Bronchial epithelial cell (primary cell): ENCODE results near the gene NAT8L. TPM values are rescaled to one million over a fixed set of nuclear protein-coding genes. Genes with fewer than 3 reads are reported as not detected.

ENCODE experiments used
- DNase-seq: peaks from one replicate; pipeline ENCODE4 v3.0.0-alpha.2; 2010; ENCODE audit warnings: low read depth
- FAIRE-seq: peaks from 2 replicates; lab custom pipeline; 2011; peaks lifted over from hg19 to GRCh38; lab: Jason Lieb, UNC
- H3K27me3 ChIP-seq: 2 replicates; pipeline ENCODE4 v1.5.1; 2011; ENCODE audit warnings: low read length; ENCODE audit not compliant: control insufficient read depth, insufficient read depth
- H3K36me3 ChIP-seq: 2 replicates; pipeline ENCODE4 v1.5.1; 2011; ENCODE audit warnings: low read length; ENCODE audit not compliant: control insufficient read depth, insufficient read depth
- H3K4me3 ChIP-seq: 2 replicates; pipeline ENCODE4 v1.5.1; 2011; ENCODE audit warnings: mild to moderate bottlenecking, low read depth, low read length, control low read depth
- total RNA-seq: library from RNA; depleted of rRNA; stranded (reverse); fragments of >200 nt; gene quantifications from 2 replicates; pipeline ENCODE4 v1.2.1, GENCODE V29; 2014
- TF ChIP-seq, protein P1 (sequence below): IDR thresholded peaks from 2 replicates; pipeline ENCODE4 v1.5.1; 2011; ENCODE audit warnings: mild to moderate bottlenecking, moderate library complexity, low read length, control low read depth, inconsistent platforms; ENCODE audit not compliant: insufficient read depth, severe bottlenecking

NAT8L gene
- total RNA-seq, 1 donor from 2014 or later, result not detected

DNA sequence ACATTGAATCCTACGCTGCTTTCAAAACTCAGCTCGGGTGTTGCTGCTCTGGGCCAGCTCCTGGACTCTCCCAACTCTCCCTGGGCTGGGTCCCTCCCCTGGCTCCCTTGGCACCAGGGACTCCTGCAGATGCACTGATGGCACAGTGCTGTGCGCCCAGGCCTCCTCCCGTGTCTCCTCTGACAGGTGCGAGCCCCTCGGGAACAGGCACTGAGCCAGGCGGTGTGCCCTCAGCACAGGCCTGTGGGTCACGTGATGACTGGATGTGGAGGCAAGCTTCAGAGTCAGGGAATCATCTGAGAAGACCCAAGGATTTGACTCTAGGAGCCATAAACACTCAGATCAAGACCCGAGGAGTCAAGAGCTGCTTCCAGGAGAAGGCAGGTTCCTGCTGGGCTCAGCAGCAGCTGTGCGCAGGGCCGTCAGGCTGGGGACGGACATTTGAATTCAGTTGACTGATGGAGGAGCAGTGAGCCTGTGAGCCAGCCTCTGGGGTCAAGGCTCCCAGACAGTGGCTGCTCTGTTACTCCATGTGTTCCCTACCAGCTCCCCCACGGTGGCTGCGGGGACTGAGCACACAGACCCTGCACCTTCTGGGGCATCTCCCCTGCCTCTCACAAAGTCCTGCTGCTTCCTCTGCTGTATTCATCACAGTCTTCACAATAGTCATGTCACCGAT is 33.0 kb downstream of the NAT8L start:
- TF ChIP-seq, protein P1, sequence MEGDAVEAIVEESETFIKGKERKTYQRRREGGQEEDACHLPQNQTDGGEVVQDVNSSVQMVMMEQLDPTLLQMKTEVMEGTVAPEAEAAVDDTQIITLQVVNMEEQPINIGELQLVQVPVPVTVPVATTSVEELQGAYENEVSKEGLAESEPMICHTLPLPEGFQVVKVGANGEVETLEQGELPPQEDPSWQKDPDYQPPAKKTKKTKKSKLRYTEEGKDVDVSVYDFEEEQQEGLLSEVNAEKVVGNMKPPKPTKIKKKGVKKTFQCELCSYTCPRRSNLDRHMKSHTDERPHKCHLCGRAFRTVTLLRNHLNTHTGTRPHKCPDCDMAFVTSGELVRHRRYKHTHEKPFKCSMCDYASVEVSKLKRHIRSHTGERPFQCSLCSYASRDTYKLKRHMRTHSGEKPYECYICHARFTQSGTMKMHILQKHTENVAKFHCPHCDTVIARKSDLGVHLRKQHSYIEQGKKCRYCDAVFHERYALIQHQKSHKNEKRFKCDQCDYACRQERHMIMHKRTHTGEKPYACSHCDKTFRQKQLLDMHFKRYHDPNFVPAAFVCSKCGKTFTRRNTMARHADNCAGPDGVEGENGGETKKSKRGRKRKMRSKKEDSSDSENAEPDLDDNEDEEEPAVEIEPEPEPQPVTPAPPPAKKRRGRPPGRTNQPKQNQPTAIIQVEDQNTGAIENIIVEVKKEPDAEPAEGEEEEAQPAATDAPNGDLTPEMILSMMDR, result no peak
- no peak overlapping the region for H3K4me3 ChIP-seq
- FAIRE-seq (no peak), DNase-seq (no peak)
- peaks cover 2% of the 10 kb centered on the region for H3K27me3 ChIP-seq
- no peaks in the 10 kb centered on the region for H3K36me3 ChIP-seq

DNA sequence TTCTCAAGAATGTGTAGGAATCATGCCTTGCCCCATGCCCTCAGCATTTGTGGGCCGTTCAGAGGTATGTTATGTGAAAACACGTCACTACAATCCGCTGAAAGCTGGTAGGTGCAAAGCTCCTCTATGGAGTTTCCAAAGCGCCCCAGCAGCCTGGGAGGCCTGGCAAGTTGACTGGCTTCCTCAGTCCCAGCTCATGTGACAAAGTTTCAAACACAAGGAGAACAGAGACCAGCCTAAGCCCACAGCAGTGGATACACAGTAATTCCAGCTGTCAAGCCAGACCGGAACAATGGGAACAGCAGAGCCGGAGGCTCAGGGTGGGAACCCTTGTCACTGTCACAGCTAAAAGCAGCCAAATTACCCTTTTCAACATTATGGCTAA is 33.5 kb downstream of the NAT8L start:
- peaks cover 2% of the 10 kb centered on the region for H3K27me3 ChIP-seq
- TF ChIP-seq, protein P1, result no peak
- no peak for FAIRE-seq

DNA sequence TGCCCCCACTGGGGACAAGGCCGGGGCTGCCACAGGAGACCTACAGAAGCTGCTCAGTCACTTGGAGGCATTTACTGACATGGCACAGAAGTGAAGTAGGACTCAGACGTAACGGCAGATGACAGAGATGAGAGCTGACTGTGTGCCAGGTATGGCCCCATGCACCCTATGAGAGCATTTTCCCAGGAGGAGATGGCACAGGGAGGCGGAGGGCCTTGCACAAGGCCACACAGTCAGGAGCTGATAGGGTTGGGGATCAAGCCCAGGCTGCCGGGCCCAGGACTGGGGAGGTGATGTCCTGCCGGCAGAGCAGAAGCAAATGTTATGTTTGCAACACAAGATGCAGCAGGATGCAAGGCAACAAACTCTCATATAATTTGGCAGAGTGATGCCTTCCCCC is 34.1 kb downstream of the NAT8L start:
- no peak for FAIRE-seq
- Histone ChIP-seq H3K27me3 (peaks cover 2% of the 10 kb centered on the region), H3K36me3 (no peaks in the 10 kb centered on the region), H3K4me3 (no peak overlapping the region)
- TF ChIP-seq, protein P1, result no peak
- DNase-seq, result no peak

More for the DNA sequence above, 33.5 kb downstream of the NAT8L start:
- no peak overlapping the region for H3K4me3 ChIP-seq
- DNase-seq, result no peak
- no peaks in the 10 kb centered on the region for H3K36me3 ChIP-seq

DNA sequence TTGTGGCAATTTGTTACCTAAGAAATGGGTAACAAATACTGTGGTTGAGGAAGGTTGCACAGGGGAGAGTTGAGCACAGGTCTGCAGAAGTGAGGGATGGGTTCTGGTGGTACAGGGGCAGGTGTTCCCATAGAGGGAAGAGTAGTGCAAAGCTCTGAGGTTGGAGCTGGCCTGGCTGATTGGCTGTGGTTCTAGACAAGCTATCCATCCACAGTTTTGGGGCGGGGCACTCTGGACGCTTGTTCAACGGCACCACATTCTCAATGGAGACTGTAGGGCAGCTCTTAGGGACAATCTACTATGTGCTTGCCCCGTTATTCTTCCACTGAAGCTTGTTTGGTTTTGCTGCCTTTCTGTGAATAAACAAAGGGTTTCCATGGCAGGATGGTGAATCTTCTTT is 35.4 kb downstream of the NAT8L start:
- TF ChIP-seq, protein P1, result no peak
- DNase-seq, result no peak
- FAIRE-seq, result peak; percentile 36
- no peak overlapping the region for H3K4me3 ChIP-seq
- no peaks in the 10 kb centered on the region for H3K36me3 ChIP-seq
- peaks cover 2% of the 10 kb centered on the region for H3K27me3 ChIP-seq

DNA sequence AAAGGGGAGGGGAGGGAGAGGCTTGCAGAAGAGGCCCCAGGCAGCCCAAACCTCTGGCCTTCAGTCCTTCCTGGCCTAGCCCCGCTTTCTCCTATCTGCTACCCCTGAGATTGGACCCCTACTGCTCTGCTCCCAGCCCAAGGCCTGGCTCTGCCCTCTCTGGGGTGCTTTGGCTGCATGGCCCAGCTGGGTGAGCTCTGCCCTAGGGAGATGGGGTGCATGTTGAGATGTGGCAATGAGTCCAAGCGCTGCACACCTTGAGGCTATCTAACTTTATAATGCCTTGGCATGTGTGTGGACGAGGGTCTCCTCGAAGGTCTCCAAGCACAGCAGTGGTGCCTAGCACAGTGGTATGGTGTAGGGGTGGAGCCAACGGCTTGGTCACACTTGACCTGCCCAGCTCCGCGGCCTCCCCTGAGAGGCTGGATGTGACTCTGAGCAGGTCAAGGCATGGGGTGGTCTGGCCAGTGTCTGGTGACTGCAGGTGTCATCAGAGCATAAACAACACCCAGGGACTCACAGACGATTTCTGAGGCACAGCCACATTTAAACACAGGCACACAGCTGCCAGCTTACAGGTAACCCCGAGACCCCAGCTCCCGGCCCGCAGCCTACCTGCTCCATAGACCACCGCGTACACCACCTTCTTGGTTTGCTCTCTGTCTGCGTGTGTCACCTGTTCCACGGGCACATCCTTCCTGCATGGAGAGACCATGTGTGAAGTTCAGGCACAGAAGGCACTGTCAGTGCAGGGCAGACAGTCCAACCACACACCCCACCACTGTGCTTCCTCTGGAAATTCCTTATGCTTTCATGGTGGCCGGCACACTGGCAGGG is 36.3 kb downstream of the NAT8L start:
- no peak overlapping the region for H3K4me3 ChIP-seq
- H3K36me3 ChIP-seq, result no peaks in the 10 kb centered on the region
- TF ChIP-seq, protein P1, result no peak
- DNase-seq (no peak), FAIRE-seq (no peak)
- peaks cover 2% of the 10 kb centered on the region for H3K27me3 ChIP-seq
